Heart right ventricle (tissue), 16 donors: ENCODE measurements around the gene OTUD5. TPM values are rescaled to one million over a fixed set of nuclear protein-coding genes. Genes with fewer than 3 reads are reported as not detected.

Experiments used
- ATAC-seq, 8 donors: fragments of 200-7000 bp; cut with Tn5 transposase; one replicate each; pipeline ENCODE4 v1.9.1; 2020; ENCODE audit warnings: mild to moderate bottlenecking in 8 of 8, moderate library complexity in 8 of 8, moderate number of reproducible peaks in 1 of 8
- DNase-seq, 2 donors: peaks; one replicate each; pipeline ENCODE4 v3.0.0-alpha.2; 2020
- H3K27ac ChIP-seq, 10 donors: fragments of 200-600 bp; sonication (generic) in 2 of 10; one replicate each; pipeline versions ENCODE4 v1.5.0 to v1.8.0; 2020 to 2022; ENCODE audit warnings: mild to moderate bottlenecking in 3 of 10
- H3K27me3 ChIP-seq, 7 donors: fragments of 200-600 bp; one replicate each; pipeline ENCODE4 v1.8.0; 2021 to 2022; ENCODE audit warnings: mild to moderate bottlenecking in 2 of 7
- H3K36me3 ChIP-seq, 9 donors: fragments of 200-600 bp; sonication (generic) in 1 of 9; one replicate each; pipeline versions ENCODE4 v1.5.0 to v1.8.0; 2020 to 2022; ENCODE audit warnings: mild to moderate bottlenecking in 2 of 9
- H3K4me1 ChIP-seq, 9 donors: fragments of 200-600 bp; sonication (generic) in 1 of 9; one replicate each; pipeline versions ENCODE4 v1.5.0 to v1.8.0; 2020 to 2022; ENCODE audit warnings: mild to moderate bottlenecking in 4 of 9
- H3K4me3 ChIP-seq, 10 donors: fragments of 200-600 bp; sonication (generic) in 2 of 10; one replicate each; pipeline versions ENCODE4 v1.5.0 to v1.8.0; 2020 to 2022; ENCODE audit warnings: mild to moderate bottlenecking in 7 of 10, moderate library complexity in 2 of 10
- H3K9me3 ChIP-seq, 11 donors: fragments of 200-600 bp in 10 of 11; sonication (generic) in 2 of 11; one replicate each; pipeline versions ENCODE4 v1.5.0 to v1.8.0; 2013 to 2022; ENCODE audit warnings: mild to moderate bottlenecking in 2 of 11, control low read depth in 1 of 11, moderate library complexity in 1 of 11
- WGBS, 2 donors: extraction: QIAGEN DNeasy Blood & Tissue Kit; methylation state at CpG; one replicate each; pipeline ENCODE4 v1.1.7; 2013; ENCODE audit warnings: inconsistent platforms in 1 of 2; 5-methylcytosine and 5-hydroxymethylcytosine counted together
- intact Hi-C, 10 donors: fragments of 100-400 bp; cut with DNase I; formaldehyde crosslinking; loops; one replicate each; pipeline versions ENCODE4 v1.11.1 to v1.14.2; 2022
- polyA plus RNA-seq, 2 donors: library from polyadenylated mRNA; stranded (reverse); fragments of 200-250 nt; gene quantifications; one replicate each; pipeline ENCODE4 v1.2.3, GENCODE V29; 2013
- total RNA-seq, 10 donors: library from RNA; stranded (reverse); fragmentation: NEBNext Ultra II Directional in 3 of 10; extraction: Animal tissue kit (Norgen Biotek cat#: 25700) in 3 of 10; gene quantifications; one replicate each; pipeline versions ENCODE4 v1.2.1 to v1.2.4, GENCODE V29; 2021 to 2023
- TF ChIP-seq, protein P1 (sequence below), 9 donors: fragments of 200-600 bp; sonication (generic) in 2 of 9; IDR thresholded peaks; one replicate each; pipeline versions ENCODE4 v1.5.0 to v1.8.0; 2021 to 2022; ENCODE audit warnings: antibody characterized with exemption in 9 of 9, mild to moderate bottlenecking in 5 of 9, moderate library complexity in 1 of 9
- donor health status: Arrhythmogenic right ventricular cardiomyopathy.
- donor health status: ischemic (EF 13 %, LVEDD 7.1; RV severe dilation, severe dysfunction).
- donor health status: healthy with polysubstance abuse.
- donor health status: DM: no; HTN: yes; CAD: no.
- donor health status: DM: no; HTN: no; CAD: no.
- donor health status: ischemic (EF 25% LVEDD 6.9; RV normal size, moderate dysfunction).
- donor health status: ischemic (EF 25% LVEDD 5.7; RV mildly dilated, moderate dysfunction).
- donor health status: healthy.
- donor health status: DM: yes; HTN: yes; CAD: no.
- donor health status: Ischemic cardiomyopathy.
- donor health status: ischemic (EF 35%, LVEDD 5.7; RV mildly dilated, moderate dysfunction).
- donor health status: nonischemic (EF 11% LVEDD 7.7; RV severe dilation, severe dysfunction).
- donor health status: DM: yes; HTN: yes; CAD: no.
- donor health status: PGD.
- donor health status: ischemic (EF 29% LVEDD 5.4; RV normal size, mild dysfunction).
- donor health status: nonischemic (EF 23%, LVEDD 6.1; RV moderate dilation, normal function).

The OTUD5 gene
- total and polyA plus RNA-seq, 12 donors = 17.9 to 27.3 (median 24.7) TPM

- no peaks in the 10 kb centered on the region for H3K27me3 ChIP-seq
- H3K36me3 ChIP-seq = peaks cover 0 to 70% (median 0%) of the 10 kb centered on the region in 9 donors
- H3K4me3 ChIP-seq = no peak overlapping the region
- WGBS, 2 donors = 84 to 86% methylated on average over 7 of the region's 7 CpGs
- H3K4me1 ChIP-seq = peaks cover 0 to 49% (median 11%) of the 10 kb centered on the region in 9 donors
- ATAC-seq = no peak
- H3K9me3 ChIP-seq = no peaks in the 10 kb centered on the region
- intact Hi-C loops = no loop called here
- TF ChIP-seq, protein P1, sequence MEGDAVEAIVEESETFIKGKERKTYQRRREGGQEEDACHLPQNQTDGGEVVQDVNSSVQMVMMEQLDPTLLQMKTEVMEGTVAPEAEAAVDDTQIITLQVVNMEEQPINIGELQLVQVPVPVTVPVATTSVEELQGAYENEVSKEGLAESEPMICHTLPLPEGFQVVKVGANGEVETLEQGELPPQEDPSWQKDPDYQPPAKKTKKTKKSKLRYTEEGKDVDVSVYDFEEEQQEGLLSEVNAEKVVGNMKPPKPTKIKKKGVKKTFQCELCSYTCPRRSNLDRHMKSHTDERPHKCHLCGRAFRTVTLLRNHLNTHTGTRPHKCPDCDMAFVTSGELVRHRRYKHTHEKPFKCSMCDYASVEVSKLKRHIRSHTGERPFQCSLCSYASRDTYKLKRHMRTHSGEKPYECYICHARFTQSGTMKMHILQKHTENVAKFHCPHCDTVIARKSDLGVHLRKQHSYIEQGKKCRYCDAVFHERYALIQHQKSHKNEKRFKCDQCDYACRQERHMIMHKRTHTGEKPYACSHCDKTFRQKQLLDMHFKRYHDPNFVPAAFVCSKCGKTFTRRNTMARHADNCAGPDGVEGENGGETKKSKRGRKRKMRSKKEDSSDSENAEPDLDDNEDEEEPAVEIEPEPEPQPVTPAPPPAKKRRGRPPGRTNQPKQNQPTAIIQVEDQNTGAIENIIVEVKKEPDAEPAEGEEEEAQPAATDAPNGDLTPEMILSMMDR (IDR thresholded peaks at IDR 0.05) = no peak
- no peak for DNase-seq
- peak overlapping the region in 1 of 10 donors; percentile 89 for H3K27ac ChIP-seq
Observed at GRCh38 chrX:48934581-48935300, 22.7 kb downstream of the OTUD5 start.

GRCh38 chrX:48933757-48934156, 23.6 kb downstream of the OTUD5 start:
- peaks cover 0 to 71% (median 0%) of the 10 kb centered on the region in 9 donors for H3K36me3 ChIP-seq
- WGBS, 2 donors = 87 to 93% methylated on average over 2 of the region's 2 CpGs

DNA sequence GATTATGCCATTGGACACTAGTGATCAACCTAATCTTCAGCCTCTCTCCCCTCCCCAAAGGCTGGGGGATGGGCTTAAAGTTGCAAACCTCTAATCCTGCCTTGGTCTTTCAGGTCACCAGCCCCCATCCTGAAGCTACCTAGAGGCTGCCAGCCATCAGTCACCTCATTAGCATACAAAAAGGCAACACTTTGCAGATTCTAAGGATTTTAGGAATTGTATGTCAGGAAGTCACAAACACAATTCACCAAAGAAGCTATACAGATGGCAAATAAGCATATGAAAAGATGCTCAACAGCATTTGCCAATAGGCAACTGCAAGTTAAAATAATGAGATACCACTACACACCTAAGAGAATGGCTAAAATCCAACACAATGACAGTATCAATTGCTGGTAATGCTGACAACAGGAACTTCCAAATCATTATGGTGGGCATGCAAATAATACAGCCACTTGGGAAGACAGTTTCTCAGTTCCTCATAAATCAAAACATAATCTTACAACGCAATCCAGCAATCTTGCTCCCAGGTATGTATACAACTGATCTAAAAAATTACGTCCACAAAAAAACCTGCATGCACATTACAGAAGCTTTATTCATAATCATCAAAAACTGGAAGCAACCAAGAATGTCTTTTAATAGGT, 29.5 kb downstream of the OTUD5 start:
- H3K9me3 ChIP-seq = no peaks in the 10 kb centered on the region
- ATAC-seq (no peak), DNase-seq (no peak)
- H3K27ac ChIP-seq = no peak overlapping the region
- H3K4me3 ChIP-seq = no peak overlapping the region
- no peaks in the 10 kb centered on the region for H3K27me3 ChIP-seq
- H3K36me3 ChIP-seq = peaks cover 0 to 92% (median 0%) of the 10 kb centered on the region in 9 donors
- intact Hi-C loops = no loop called here
- TF ChIP-seq, protein P1 (IDR thresholded peaks at IDR 0.05) = no peak
- 88 to 97% methylated on average over 2 of the region's 2 CpGs for WGBS, 2 donors
- no peaks in the 10 kb centered on the region for H3K4me1 ChIP-seq

More at GRCh38 chrX:48933757-48934156, 23.6 kb downstream of the OTUD5 start:
- Histone ChIP-seq H3K4me3 (no peak overlapping the region), H3K27ac (no peak overlapping the region), H3K4me1 (peaks cover 0 to 40% (median 11%) of the 10 kb centered on the region in 9 donors), H3K9me3 (no peaks in the 10 kb centered on the region), H3K27me3 (no peaks in the 10 kb centered on the region)
- ATAC-seq (no peak), DNase-seq (no peak)
- intact Hi-C loops = no loop called here
- TF ChIP-seq, protein P1 (IDR thresholded peaks at IDR 0.05) = no peak

DNA sequence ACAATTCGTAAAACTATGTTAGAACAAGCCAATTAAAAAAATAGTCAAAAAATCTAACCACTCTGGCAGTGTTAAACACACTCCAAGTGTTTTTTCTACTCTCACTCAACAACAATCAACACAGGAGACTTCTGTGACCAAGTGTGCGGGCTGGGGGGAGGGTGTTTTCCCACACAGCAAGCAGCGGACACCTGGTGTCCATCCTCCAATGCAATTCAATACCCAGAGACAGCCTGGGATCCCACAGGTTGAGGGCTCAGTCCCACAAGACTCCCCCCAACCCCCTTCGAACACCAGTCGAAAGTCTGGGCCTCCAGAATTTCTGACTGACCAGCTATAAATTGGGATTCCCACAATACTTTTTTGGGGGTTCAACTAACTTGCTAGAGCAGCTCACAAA, 30.3 kb downstream of the OTUD5 start:
- no peak for DNase-seq
- H3K9me3 ChIP-seq = no peaks in the 10 kb centered on the region
- WGBS, 2 donors = 88 to 89% methylated on average over 5 of the region's 5 CpGs
- ATAC-seq = no peak
- intact Hi-C loops = no loop called here
- H3K27me3 ChIP-seq = no peaks in the 10 kb centered on the region
- no peaks in the 10 kb centered on the region for H3K4me1 ChIP-seq
- TF ChIP-seq, protein P1 (IDR thresholded peaks at IDR 0.05) = no peak
- H3K4me3 ChIP-seq = no peak overlapping the region
- H3K36me3 ChIP-seq = peaks cover 0 to 92% (median 0%) of the 10 kb centered on the region in 9 donors
- no peak overlapping the region for H3K27ac ChIP-seq
